NCI-H1105 (cell line): ENCODE data around the gene SELL.
"Not testable (repeated sequence)": the region's sequence is repeated elsewhere in the genome, so short reads cannot be mapped to it uniquely, and the experiment has no call there.

Experiments
- DNase-seq: peaks from one replicate; lab custom pipeline; 2025; lab: John Stamatoyannopoulos, UW

SELL gene

GRCh38 chr1:169667699-169668596 lies 43.5 kb downstream of the SELL start:
- not testable (repeated sequence) for DNase-seq

DNA sequence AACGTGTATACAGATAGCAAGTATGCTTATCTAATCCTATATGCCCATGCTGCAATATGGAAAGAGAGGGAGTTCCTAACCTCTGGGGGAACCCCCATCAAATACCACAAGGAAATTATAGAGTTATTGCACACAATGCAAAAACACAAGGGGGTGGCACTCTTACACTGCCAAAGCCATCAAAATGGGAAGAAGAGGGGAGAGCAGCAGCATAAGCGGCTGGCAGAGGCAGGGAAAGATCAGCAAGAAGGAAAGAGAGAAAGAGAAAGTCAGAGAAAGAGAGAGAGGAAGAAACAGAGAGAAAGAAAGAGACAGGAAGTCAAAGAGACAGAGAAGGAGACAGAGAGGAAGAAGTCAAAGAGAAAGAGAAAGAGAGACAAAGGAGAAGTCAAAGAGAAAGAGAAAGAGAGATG lies 44.2 kb downstream of the SELL start:
- not testable (repeated sequence) for DNase-seq

- not testable (repeated sequence) for DNase-seq
Observed at GRCh38 chr1:169662680-169663079, 48.7 kb downstream of the SELL start.

DNA sequence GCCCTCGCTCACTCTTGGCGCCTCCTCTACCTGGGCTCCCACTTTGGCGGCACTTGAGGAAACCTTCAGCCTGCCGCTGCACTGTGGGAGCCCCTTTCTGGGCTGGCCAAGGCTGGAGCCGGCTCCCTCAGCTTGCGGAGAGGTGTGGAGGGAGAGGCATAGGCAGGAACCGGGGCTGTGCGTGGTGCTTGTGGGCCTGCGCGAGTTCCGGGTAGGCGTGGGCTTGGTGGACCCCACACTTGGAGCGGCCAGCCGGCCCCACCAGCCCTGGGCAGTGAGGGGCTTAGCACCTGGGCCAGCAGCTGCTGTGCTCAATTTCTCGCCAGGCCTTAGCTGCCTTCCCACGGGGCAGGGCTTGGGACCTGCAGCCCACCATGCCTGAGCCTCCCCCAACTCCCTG lies 50.4 kb downstream of the SELL start:
- not testable (repeated sequence) for DNase-seq

- not testable (repeated sequence) for DNase-seq
Observed at GRCh38 chr1:169658777-169659176, 52.6 kb downstream of the SELL start.

DNA sequence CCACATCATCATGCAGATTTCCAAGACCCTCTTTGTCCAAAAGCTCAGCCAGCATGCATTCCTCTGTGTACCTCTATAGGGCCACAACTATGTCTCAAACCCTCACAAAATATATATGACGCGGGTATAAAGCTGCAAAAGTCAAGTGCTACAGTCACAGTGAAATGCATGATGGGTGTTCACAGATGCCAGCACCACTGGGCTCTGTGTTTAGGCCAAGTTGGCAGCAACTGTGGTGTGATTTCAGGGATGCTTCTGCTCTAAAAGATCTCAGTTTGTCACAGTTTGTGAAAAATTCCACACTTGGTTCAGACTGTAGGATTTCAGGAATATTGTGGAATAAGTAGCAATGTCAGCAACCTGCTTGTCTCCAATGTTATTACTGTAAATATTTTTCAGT lies 57.5 kb downstream of the SELL start:
- DNase-seq: no peak

GRCh38 chr1:169651035-169651434 lies 60.4 kb downstream of the SELL start:
- DNase-seq: no peak

DNA sequence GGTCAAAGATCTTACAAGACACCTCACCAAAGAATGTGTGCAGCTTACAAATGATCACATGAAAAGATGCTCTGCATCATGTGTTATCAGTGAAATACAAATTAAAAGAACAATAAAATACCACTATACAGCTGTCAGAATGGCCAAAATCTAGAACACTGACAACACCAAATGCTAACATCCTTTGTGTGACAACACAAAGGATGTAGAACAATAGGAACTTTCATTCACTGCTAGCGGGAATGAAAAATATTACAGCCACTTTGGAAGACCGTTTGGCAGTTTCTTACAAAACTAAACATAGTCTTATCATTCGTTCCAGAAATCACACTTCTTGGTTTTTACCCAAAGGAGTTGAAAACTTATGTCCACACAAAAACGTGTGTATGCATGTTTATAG lies 60.9 kb downstream of the SELL start:
- DNase-seq: no peak

DNA sequence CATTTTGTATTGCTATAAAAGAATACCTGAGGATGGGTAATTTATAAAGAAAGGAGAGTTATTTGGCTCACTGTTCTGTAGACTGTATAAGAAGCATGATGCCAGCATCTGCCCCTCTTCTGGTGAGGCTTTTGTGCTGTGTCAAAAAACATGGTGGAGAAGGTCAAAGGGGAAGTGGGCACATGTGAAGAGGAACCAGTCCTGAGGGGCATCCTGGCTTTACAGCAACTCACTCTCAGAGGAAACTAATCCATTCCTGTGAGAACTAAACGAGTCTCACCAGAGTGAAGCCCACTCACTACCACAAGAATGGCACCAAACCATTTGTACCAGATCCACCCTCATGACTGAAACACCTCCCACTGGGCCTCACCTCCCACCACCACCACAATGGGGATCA lies 62.7 kb downstream of the SELL start:
- no peak for DNase-seq

- no peak for DNase-seq
Observed at GRCh38 chr1:169648187-169648586, 63.2 kb downstream of the SELL start.

- no peak for DNase-seq
Observed at GRCh38 chr1:169647512-169647911, 63.9 kb downstream of the SELL start.

DNA sequence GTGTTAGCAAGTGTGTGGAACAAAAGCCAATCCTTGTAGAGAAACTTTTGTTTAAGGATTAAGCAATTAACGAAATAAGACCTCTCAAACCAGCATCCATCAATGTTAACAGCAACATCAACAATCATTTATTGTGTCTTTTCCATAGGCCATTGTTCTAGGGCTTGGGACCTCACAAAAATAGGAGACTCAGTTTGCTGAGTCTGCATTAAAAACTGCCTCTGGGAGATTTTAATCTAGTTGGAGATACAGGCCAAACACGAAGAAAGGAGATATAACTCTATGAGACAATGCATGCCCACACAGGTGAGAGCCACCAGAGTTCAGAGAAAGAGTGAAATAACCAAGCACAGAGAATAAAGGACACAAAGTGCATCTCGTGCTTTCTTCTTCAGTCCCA lies 67.1 kb downstream of the SELL start:
- DNase-seq: no peak
